Activated CD8-positive, alpha-beta memory T cell treated with anti-CD3 and anti-CD28 coated beads, Interleukin-2, amount 10 ng/mL, durations not matched to agents 7 days and 5 days (primary cell): ENCODE measurements around the gene ATRNL1. TPM values are rescaled to one million over a fixed set of nuclear protein-coding genes. Genes with fewer than 3 reads are reported as not detected.

Source experiments
- ATAC-seq: fragments of 150-1000 bp; cut with Tn5 transposase; one replicate; pipeline ENCODE4 v1.10.0; 2021; ENCODE audit warnings: moderate library complexity
- CTCF ChIA-PET: fragments of 350-600 bp; sonication (Branson Sonifier 250); formaldehyde crosslinking; loops from one replicate; lab custom pipeline; 2021; ENCODE audit warnings: antibody characterized with exemption; lab: Charles Lee
- DNase-seq: peaks from one replicate; pipeline ENCODE4 v3.0.0-alpha.2; 2020
- H3K27ac Mint-ChIP-seq: one replicate; pipeline ENCODE4 v1.8.0; 2021; ENCODE audit warnings: mild to moderate bottlenecking, mixed read lengths
- H3K27me3 Mint-ChIP-seq: one replicate; pipeline ENCODE4 v1.8.0; 2021; ENCODE audit warnings: mixed read lengths
- H3K36me3 Mint-ChIP-seq: one replicate; pipeline ENCODE4 v1.8.0; 2021; ENCODE audit warnings: mild to moderate bottlenecking, mixed read lengths
- H3K4me1 Mint-ChIP-seq: one replicate; pipeline ENCODE4 v1.8.0; 2021; ENCODE audit warnings: mixed read lengths
- H3K4me3 Mint-ChIP-seq: one replicate; pipeline ENCODE4 v1.8.0; 2021; ENCODE audit warnings: mild to moderate bottlenecking, moderate library complexity, mixed read lengths
- H3K9me3 Mint-ChIP-seq: one replicate; pipeline ENCODE4 v1.8.0; 2022; ENCODE audit warnings: low read depth, mixed read lengths
- total RNA-seq, 2 experiments: library from RNA; stranded (reverse); gene quantifications; one replicate each; pipeline ENCODE4 v1.2.3, GENCODE V29; 2021

The ATRNL1 gene
- total RNA-seq, 2 experiments from 2014 or later = 0.35 to 0.87 TPM

GRCh38 chr10:115915429-115915828, 822.3 kb downstream of the ATRNL1 start:
- Mint-ChIP-seq H3K4me1 (no peaks in the 10 kb centered on the region), H3K36me3 (no peaks in the 10 kb centered on the region), H3K9me3 (peaks cover 6% of the 10 kb centered on the region), H3K27ac (no peak overlapping the region), H3K4me3 (no peak overlapping the region), H3K27me3 (no peaks in the 10 kb centered on the region)
- CTCF ChIA-PET = no interaction called here
- DNase-seq (no peak), ATAC-seq (no peak)

GRCh38 chr10:115918812-115919211, 825.6 kb downstream of the ATRNL1 start:
- CTCF ChIA-PET = no interaction called here
- DNase-seq (no peak), ATAC-seq (no peak)
- H3K27me3 Mint-ChIP-seq = no peaks in the 10 kb centered on the region
- no peak overlapping the region for H3K4me3 Mint-ChIP-seq
- no peaks in the 10 kb centered on the region for H3K36me3 Mint-ChIP-seq
- peaks cover 3% of the 10 kb centered on the region for H3K9me3 Mint-ChIP-seq
- H3K27ac Mint-ChIP-seq = no peak overlapping the region
- H3K4me1 Mint-ChIP-seq = no peaks in the 10 kb centered on the region

- Mint-ChIP-seq H3K27ac (no peak overlapping the region), H3K4me1 (no peaks in the 10 kb centered on the region), H3K27me3 (no peaks in the 10 kb centered on the region), H3K36me3 (no peaks in the 10 kb centered on the region), H3K4me3 (no peak overlapping the region), H3K9me3 (peaks cover 5% of the 10 kb centered on the region)
- DNase-seq (no peak), ATAC-seq (no peak)
- CTCF ChIA-PET = no interaction called here
Measured at GRCh38 chr10:115921795-115922194, 828.6 kb downstream of the ATRNL1 start.

GRCh38 chr10:115931309-115931708, 838.1 kb downstream of the ATRNL1 start:
- Mint-ChIP-seq H3K4me3 (no peak overlapping the region), H3K27ac (no peak overlapping the region), H3K4me1 (no peaks in the 10 kb centered on the region), H3K36me3 (no peaks in the 10 kb centered on the region), H3K27me3 (no peaks in the 10 kb centered on the region), H3K9me3 (peaks cover under 1% of the 10 kb centered on the region)
- DNase-seq (no peak), ATAC-seq (no peak)
- CTCF ChIA-PET = no interaction called here

GRCh38 chr10:115932099-115932498, 838.9 kb downstream of the ATRNL1 start:
- no peaks in the 10 kb centered on the region for H3K4me1 Mint-ChIP-seq
- peaks cover 2% of the 10 kb centered on the region for H3K9me3 Mint-ChIP-seq
- no peak overlapping the region for H3K27ac Mint-ChIP-seq
- CTCF ChIA-PET = no interaction called here
- DNase-seq (no peak), ATAC-seq (no peak)
- H3K36me3 Mint-ChIP-seq = no peaks in the 10 kb centered on the region
- H3K4me3 Mint-ChIP-seq = no peak overlapping the region
- H3K27me3 Mint-ChIP-seq = no peaks in the 10 kb centered on the region

GRCh38 chr10:115933098-115933497, 839.9 kb downstream of the ATRNL1 start:
- DNase-seq (no peak), ATAC-seq (no peak)
- H3K36me3 Mint-ChIP-seq = no peaks in the 10 kb centered on the region
- H3K27ac Mint-ChIP-seq = no peak overlapping the region
- no peak overlapping the region for H3K4me3 Mint-ChIP-seq
- H3K4me1 Mint-ChIP-seq = no peaks in the 10 kb centered on the region
- H3K27me3 Mint-ChIP-seq = no peaks in the 10 kb centered on the region
- H3K9me3 Mint-ChIP-seq = peaks cover 2% of the 10 kb centered on the region
- CTCF ChIA-PET = no interaction called here

- no peaks in the 10 kb centered on the region for H3K36me3 Mint-ChIP-seq
- ATAC-seq = no peak
- no peak overlapping the region for H3K27ac Mint-ChIP-seq
- no peaks in the 10 kb centered on the region for H3K4me1 Mint-ChIP-seq
- CTCF ChIA-PET = no interaction called here
- no peak overlapping the region for H3K4me3 Mint-ChIP-seq
- H3K27me3 Mint-ChIP-seq = no peaks in the 10 kb centered on the region
- peaks cover 2% of the 10 kb centered on the region for H3K9me3 Mint-ChIP-seq
- DNase-seq = no peak
Measured at GRCh38 chr10:115935731-115936130, 842.6 kb downstream of the ATRNL1 start.

GRCh38 chr10:115936926-115937767, 844.0 kb downstream of the ATRNL1 start:
- Mint-ChIP-seq H3K27ac (no peak overlapping the region), H3K36me3 (no peaks in the 10 kb centered on the region), H3K4me1 (no peaks in the 10 kb centered on the region), H3K9me3 (peaks cover 2% of the 10 kb centered on the region), H3K27me3 (no peaks in the 10 kb centered on the region), H3K4me3 (no peak overlapping the region)
- no peak for DNase-seq
- no peak for ATAC-seq
- CTCF ChIA-PET = no interaction called here

GRCh38 chr10:115937768-115938056, 844.5 kb downstream of the ATRNL1 start:
- ATAC-seq (no peak), DNase-seq (no peak)
- no peaks in the 10 kb centered on the region for H3K27me3 Mint-ChIP-seq
- no peak overlapping the region for H3K27ac Mint-ChIP-seq
- peaks cover 3% of the 10 kb centered on the region for H3K9me3 Mint-ChIP-seq
- no peak overlapping the region for H3K4me3 Mint-ChIP-seq
- H3K4me1 Mint-ChIP-seq = no peaks in the 10 kb centered on the region
- CTCF ChIA-PET = no interaction called here
- H3K36me3 Mint-ChIP-seq = no peaks in the 10 kb centered on the region

- no peak for DNase-seq
- H3K36me3 Mint-ChIP-seq = no peaks in the 10 kb centered on the region
- no peaks in the 10 kb centered on the region for H3K27me3 Mint-ChIP-seq
- no peak for ATAC-seq
- H3K9me3 Mint-ChIP-seq = peaks cover 8% of the 10 kb centered on the region
- no peak overlapping the region for H3K27ac Mint-ChIP-seq
- no peaks in the 10 kb centered on the region for H3K4me1 Mint-ChIP-seq
- no peak overlapping the region for H3K4me3 Mint-ChIP-seq
- CTCF ChIA-PET = no interaction called here
Measured at GRCh38 chr10:115939101-115939854, 846.1 kb downstream of the ATRNL1 start.

GRCh38 chr10:115941361-115941771, 848.2 kb downstream of the ATRNL1 start:
- H3K27ac Mint-ChIP-seq = no peak overlapping the region
- ATAC-seq = no peak
- H3K27me3 Mint-ChIP-seq = no peaks in the 10 kb centered on the region
- DNase-seq = no peak
- H3K36me3 Mint-ChIP-seq = no peaks in the 10 kb centered on the region
- CTCF ChIA-PET = no interaction called here
- H3K9me3 Mint-ChIP-seq = peaks cover 8% of the 10 kb centered on the region
- no peaks in the 10 kb centered on the region for H3K4me1 Mint-ChIP-seq
- no peak overlapping the region for H3K4me3 Mint-ChIP-seq

GRCh38 chr10:115942101-115942500, 848.9 kb downstream of the ATRNL1 start:
- H3K27me3 Mint-ChIP-seq = no peaks in the 10 kb centered on the region
- no peak overlapping the region for H3K4me3 Mint-ChIP-seq
- ATAC-seq (no peak), DNase-seq (no peak)
- no peaks in the 10 kb centered on the region for H3K4me1 Mint-ChIP-seq
- H3K36me3 Mint-ChIP-seq = no peaks in the 10 kb centered on the region
- peaks cover 6% of the 10 kb centered on the region for H3K9me3 Mint-ChIP-seq
- H3K27ac Mint-ChIP-seq = no peak overlapping the region
- CTCF ChIA-PET = no interaction called here

- CTCF ChIA-PET = no interaction called here
- no peak for DNase-seq
- Mint-ChIP-seq H3K27me3 (no peaks in the 10 kb centered on the region), H3K9me3 (peaks cover 6% of the 10 kb centered on the region), H3K36me3 (no peaks in the 10 kb centered on the region), H3K4me1 (no peaks in the 10 kb centered on the region), H3K27ac (no peak overlapping the region), H3K4me3 (no peak overlapping the region)
- ATAC-seq = no peak
Measured at GRCh38 chr10:115944538-115944937, 851.4 kb downstream of the ATRNL1 start.
